GM12801 (cell line): ENCODE results near the gene DEFB124.

Source experiments
- CTCF ChIP-seq: IDR thresholded peaks from one replicate; pipeline ENCODE4 v1.5.1; 2011; ENCODE audit warnings: control low read depth; ENCODE audit not compliant: insufficient read length; ENCODE audit errors: extremely low read depth

The DEFB124 gene

GRCh38 chr20:31515072-31515774, 40.3 kb upstream of the DEFB124 start:
- TF ChIP-seq CTCF = no peak

GRCh38 chr20:31514154-31515071, 39.5 kb upstream of the DEFB124 start, which contains the start of gene HM13:
HM13 (plus strand) TSS chr20:31514442; CDS start chr20:31514552, 110 bp downstream.
- no peak for TF ChIP-seq CTCF

- no peak for TF ChIP-seq CTCF
These were observed 33.8 kb upstream of the DEFB124 start for GRCh38 chr20:31508517-31509244.

- TF ChIP-seq CTCF = no peak
These were observed 31.0 kb upstream of the DEFB124 start for GRCh38 chr20:31505903-31506302.

GRCh38 chr20:31500527-31500926, 25.6 kb upstream of the DEFB124 start:
- TF ChIP-seq CTCF = no peak

GRCh38 chr20:31497838-31498540, 23.1 kb upstream of the DEFB124 start:
- no peak for TF ChIP-seq CTCF

- no peak for TF ChIP-seq CTCF
These were observed 21.9 kb upstream of the DEFB124 start for GRCh38 chr20:31496761-31497295.
